C4-2B (cell line): ENCODE data around the gene ZNF692.

ENCODE experiments used
- H3K27ac ChIP-seq: fragments of 450-650 bp; 2 replicates; pipeline ENCODE4 v1.5.1; 2017
- CTCF ChIP-seq: fragments of 450-650 bp; conservative IDR thresholded peaks from 2 replicates; pipeline ENCODE4 v1.5.1; 2017; ENCODE audit warnings: mild to moderate bottlenecking
- ZFX ChIP-seq: fragments of 450-650 bp; IDR thresholded peaks from 2 replicates; pipeline ENCODE4 v1.6.1; 2017

The ZNF692 gene

GRCh38 chr1:248815407-248816034 lies 43.4 kb downstream of the ZNF692 start:
- TF ChIP-seq ZFX: no peak
- TF ChIP-seq CTCF: no peak
- no peak overlapping the region for H3K27ac ChIP-seq

GRCh38 chr1:248814351-248814750 lies 44.5 kb downstream of the ZNF692 start:
- no peak for TF ChIP-seq ZFX
- H3K27ac ChIP-seq: no peak overlapping the region

GRCh38 chr1:248813546-248813945 lies 45.3 kb downstream of the ZNF692 start:
- TF ChIP-seq CTCF (no peak), ZFX (no peak)
- H3K27ac ChIP-seq: no peak overlapping the region

GRCh38 chr1:248812736-248813425 lies 46.0 kb downstream of the ZNF692 start:
- no peak overlapping the region for H3K27ac ChIP-seq
- TF ChIP-seq CTCF (no peak), ZFX (no peak)

- TF ChIP-seq CTCF (no peak), ZFX (no peak)
- H3K27ac ChIP-seq: no peak overlapping the region
These were observed 47.1 kb downstream of the ZNF692 start for GRCh38 chr1:248811514-248812490.

GRCh38 chr1:248810727-248811513 lies 48.0 kb downstream of the ZNF692 start:
- H3K27ac ChIP-seq: no peak overlapping the region
- TF ChIP-seq ZFX: no peak
- TF ChIP-seq CTCF: no peak

GRCh38 chr1:248810000-248810726 lies 48.7 kb downstream of the ZNF692 start:
- TF ChIP-seq ZFX (no peak), CTCF (no peak)
- no peak overlapping the region for H3K27ac ChIP-seq
